Upper lobe of right lung (tissue), 1 donor: ENCODE data around the gene MACROH2A2. TPM values are rescaled to one million over a fixed set of nuclear protein-coding genes. Genes with fewer than 3 reads are reported as not detected.

Source experiments
- ATAC-seq: fragments of 200-7000 bp; cut with Tn5 transposase; one replicate; pipeline ENCODE4 v1.9.1; 2020; ENCODE audit warnings: mild to moderate bottlenecking, moderate library complexity
- DNase-seq: peaks from one replicate; pipeline ENCODE4 v3.0.0-alpha.2; 2020
- H3K27ac ChIP-seq: fragments of 200-600 bp; one replicate; pipeline ENCODE4 v1.8.0; 2022
- H3K27me3 ChIP-seq: fragments of 200-600 bp; one replicate; pipeline ENCODE4 v1.8.0; 2022; ENCODE audit warnings: mild to moderate bottlenecking
- H3K36me3 ChIP-seq: fragments of 200-600 bp; one replicate; pipeline ENCODE4 v1.8.0; 2022
- H3K4me1 ChIP-seq: fragments of 200-600 bp; one replicate; pipeline ENCODE4 v1.8.0; 2022
- H3K4me3 ChIP-seq: fragments of 200-600 bp; one replicate; pipeline ENCODE4 v1.8.0; 2022; ENCODE audit warnings: mild to moderate bottlenecking
- H3K9me3 ChIP-seq: fragments of 200-600 bp; one replicate; pipeline ENCODE4 v1.8.0; 2022
- CTCF ChIP-seq: fragments of 200-600 bp; IDR thresholded peaks from one replicate; pipeline ENCODE4 v1.8.0; 2022; ENCODE audit warnings: antibody characterized with exemption
- intact Hi-C: fragments of 100-400 bp; cut with DNase I; formaldehyde crosslinking; loops from one replicate; pipeline ENCODE4 v1.11.0; 2022
- total RNA-seq: library from RNA; stranded (reverse); fragmentation: NEBNext Ultra II Directional; extraction: Animal tissue kit (Norgen Biotek cat#: 25700); gene quantifications from one replicate; pipeline ENCODE4 v1.2.1, GENCODE V29; 2021
- donor health status: DM: no; HTN: yes; CAD: no; lungs with severe emphysema.

Gene MACROH2A2
- total RNA-seq, 1 donor from 2014 or later, result 6.5 TPM

GRCh38 chr10:70135046-70135445 lies 82.4 kb downstream of the MACROH2A2 start:
- no peak for TF ChIP-seq CTCF
- no peak for ATAC-seq
- Histone ChIP-seq H3K4me3 (no peak overlapping the region), H3K36me3 (peaks cover 7% of the 10 kb centered on the region), H3K27me3 (no peaks in the 10 kb centered on the region), H3K4me1 (peaks cover 18% of the 10 kb centered on the region), H3K27ac (no peak overlapping the region), H3K9me3 (no peaks in the 10 kb centered on the region)
- intact Hi-C loops, result no loop called here
- DNase-seq, result no peak

- TF ChIP-seq CTCF, result no peak
These were observed 83.0 kb downstream of the MACROH2A2 start for GRCh38 chr10:70135684-70136083.

GRCh38 chr10:70137135-70137534 lies 84.5 kb downstream of the MACROH2A2 start:
- Histone ChIP-seq H3K27me3 (no peaks in the 10 kb centered on the region), H3K27ac (no peak overlapping the region), H3K4me1 (peaks cover 7% of the 10 kb centered on the region), H3K4me3 (no peak overlapping the region), H3K36me3 (peaks cover 7% of the 10 kb centered on the region), H3K9me3 (no peaks in the 10 kb centered on the region)
- DNase-seq, result no peak
- intact Hi-C loops, result no loop called here
- no peak for ATAC-seq
- no peak for TF ChIP-seq CTCF

More at GRCh38 chr10:70135684-70136083, 83.0 kb downstream of the MACROH2A2 start:
- Histone ChIP-seq H3K27ac (no peak overlapping the region), H3K4me3 (no peak overlapping the region), H3K4me1 (peaks cover 18% of the 10 kb centered on the region), H3K9me3 (no peaks in the 10 kb centered on the region), H3K36me3 (peaks cover 7% of the 10 kb centered on the region), H3K27me3 (no peaks in the 10 kb centered on the region)
- intact Hi-C loops, result no loop called here
- DNase-seq (no peak), ATAC-seq (no peak)

GRCh38 chr10:70137927-70138883 lies 85.6 kb downstream of the MACROH2A2 start:
- ATAC-seq, result no peak
- Histone ChIP-seq H3K27ac (no peak overlapping the region), H3K4me3 (no peak overlapping the region), H3K4me1 (peaks cover 3% of the 10 kb centered on the region), H3K27me3 (no peaks in the 10 kb centered on the region), H3K9me3 (no peaks in the 10 kb centered on the region), H3K36me3 (peaks cover 7% of the 10 kb centered on the region)
- intact Hi-C loops, result no loop called here
- TF ChIP-seq CTCF, result no peak
- DNase-seq, result no peak

- Histone ChIP-seq H3K36me3 (peaks cover 7% of the 10 kb centered on the region), H3K4me3 (no peak overlapping the region), H3K27me3 (no peaks in the 10 kb centered on the region), H3K4me1 (no peaks in the 10 kb centered on the region), H3K27ac (no peak overlapping the region), H3K9me3 (no peaks in the 10 kb centered on the region)
- TF ChIP-seq CTCF, result no peak
- intact Hi-C loops, result no loop called here
- ATAC-seq (no peak), DNase-seq (no peak)
These were observed 86.7 kb downstream of the MACROH2A2 start for GRCh38 chr10:70139151-70139996.
